Measurements from ENCODE around the gene SRRM2. TPM values are rescaled to one million over a fixed set of nuclear protein-coding genes. Genes with fewer than 3 reads are reported as not detected.

Gene SRRM2
- total RNA-seq, 1 donor from 2014 or later, result 699 TPM

GRCh38 chr16:2742323-2743006, 10.0 kb upstream of the SRRM2 start:
- DNase-seq, result no peak
- Mint-ChIP-seq H3K36me3 (ENCODE audit: unreplicated experiment) (no peaks in the 10 kb centered on the region), H3K27ac (ENCODE audit: unreplicated experiment) (no peak overlapping the region), H3K9me3 (ENCODE audit: unreplicated experiment) (peaks cover 2% of the 10 kb centered on the region), H3K4me3 (ENCODE audit: unreplicated experiment) (no peak overlapping the region), H3K27me3 (ENCODE audit: unreplicated experiment) (no peaks in the 10 kb centered on the region), H3K4me1 (ENCODE audit: low read depth, unreplicated experiment) (peaks cover 4% of the 10 kb centered on the region)
- TF ChIP-seq CTCF (IDR thresholded peaks at IDR 0.05; ENCODE audit: partially characterized antibody, unreplicated experiment), result no peak

GRCh38 chr16:2743007-2743810, 9.2 kb upstream of the SRRM2 start:
- Mint-ChIP-seq H3K4me1 (ENCODE audit: low read depth, unreplicated experiment) (peaks cover 4% of the 10 kb centered on the region), H3K27ac (ENCODE audit: unreplicated experiment) (no peak overlapping the region), H3K27me3 (ENCODE audit: unreplicated experiment) (no peaks in the 10 kb centered on the region), H3K36me3 (ENCODE audit: unreplicated experiment) (no peaks in the 10 kb centered on the region), H3K9me3 (ENCODE audit: unreplicated experiment) (peaks cover 2% of the 10 kb centered on the region), H3K4me3 (ENCODE audit: unreplicated experiment) (no peak overlapping the region)
- DNase-seq, result no peak
- TF ChIP-seq CTCF (IDR thresholded peaks at IDR 0.05; ENCODE audit: partially characterized antibody, unreplicated experiment), result no peak

- Mint-ChIP-seq H3K27me3 (ENCODE audit: unreplicated experiment) (no peaks in the 10 kb centered on the region), H3K9me3 (ENCODE audit: unreplicated experiment) (peaks cover 2% of the 10 kb centered on the region), H3K27ac (ENCODE audit: unreplicated experiment) (no peak overlapping the region), H3K4me1 (ENCODE audit: low read depth, unreplicated experiment) (peaks cover 7% of the 10 kb centered on the region), H3K36me3 (ENCODE audit: unreplicated experiment) (no peaks in the 10 kb centered on the region), H3K4me3 (ENCODE audit: unreplicated experiment) (no peak overlapping the region)
- DNase-seq, result no peak
- no peak for TF ChIP-seq CTCF (IDR thresholded peaks at IDR 0.05; ENCODE audit: partially characterized antibody, unreplicated experiment)
Observed at GRCh38 chr16:2744711-2745110, 7.7 kb upstream of the SRRM2 start.

- TF ChIP-seq CTCF (IDR thresholded peaks at IDR 0.05; ENCODE audit: partially characterized antibody, unreplicated experiment), result no peak
- H3K4me3 Mint-ChIP-seq (ENCODE audit: unreplicated experiment), result no peak overlapping the region
- peaks cover 7% of the 10 kb centered on the region for H3K4me1 Mint-ChIP-seq (ENCODE audit: low read depth, unreplicated experiment)
- no peak overlapping the region for H3K27ac Mint-ChIP-seq (ENCODE audit: unreplicated experiment)
- DNase-seq, result no peak
- H3K36me3 Mint-ChIP-seq (ENCODE audit: unreplicated experiment), result no peaks in the 10 kb centered on the region
- peaks cover 3% of the 10 kb centered on the region for H3K9me3 Mint-ChIP-seq (ENCODE audit: unreplicated experiment)
- no peaks in the 10 kb centered on the region for H3K27me3 Mint-ChIP-seq (ENCODE audit: unreplicated experiment)
Observed at GRCh38 chr16:2745116-2745890, 7.1 kb upstream of the SRRM2 start.

All from glutamatergic neuron (in vitro differentiated cells).